ENCODE results near the gene CRTC3. TPM values are rescaled to one million over a fixed set of nuclear protein-coding genes. Genes with fewer than 3 reads are reported as not detected.
"Not testable (repeated sequence)": the region's sequence is repeated elsewhere in the genome, so short reads cannot be mapped to it uniquely, and the experiment has no call there.

Gene CRTC3
- total RNA-seq, 2 experiments from 2014 or later = 40.6 to 42.7 TPM

GRCh38 chr15:90497376-90497775 lies 32.3 kb upstream of the CRTC3 start:
- H3K27ac Mint-ChIP-seq = no peak overlapping the region
- intact Hi-C loops (cut with micrococcal nuclease) = no loop called here
- DNase-seq = no peak
- H3K9me3 Mint-ChIP-seq = no peaks in the 10 kb centered on the region
- CTCF ChIA-PET = interaction anchor here (0.8 to 1.1 kb wide), 4 partner anchors 15 to 177 kb away, joined by 3 to 5 read pairs (median 4); no protein-coding TSS in a partner anchor
- no peak overlapping the region for H3K4me3 Mint-ChIP-seq
- H3K27me3 Mint-ChIP-seq (ENCODE audit: low read depth) = no peaks in the 10 kb centered on the region
- H3K36me3 Mint-ChIP-seq (ENCODE audit: low read depth) = peaks cover 29% of the 10 kb centered on the region
- peaks cover 4% of the 10 kb centered on the region for H3K4me1 Mint-ChIP-seq (ENCODE audit: low read depth)

GRCh38 chr15:90497912-90498311 lies 31.8 kb upstream of the CRTC3 start:
- no peaks in the 10 kb centered on the region for H3K27me3 Mint-ChIP-seq (ENCODE audit: low read depth)
- no peaks in the 10 kb centered on the region for H3K9me3 Mint-ChIP-seq
- DNase-seq = no peak
- H3K36me3 Mint-ChIP-seq (ENCODE audit: low read depth) = peaks cover 24% of the 10 kb centered on the region
- peaks cover 4% of the 10 kb centered on the region for H3K4me1 Mint-ChIP-seq (ENCODE audit: low read depth)
- H3K27ac Mint-ChIP-seq = peak overlapping the region; percentile 36
- CTCF ChIA-PET = interaction anchor here (0.5 to 1.1 kb wide), 6 partner anchors 73 to 326 kb away, joined by 3 to 5 read pairs (median 4); no protein-coding TSS in a partner anchor
- intact Hi-C loops (cut with micrococcal nuclease) = no loop called here
- H3K4me3 Mint-ChIP-seq = no peak overlapping the region

GRCh38 chr15:90500171-90500570 lies 29.6 kb upstream of the CRTC3 start:
- intact Hi-C loops (cut with micrococcal nuclease) = no loop called here
- H3K27ac Mint-ChIP-seq = no peak overlapping the region
- H3K36me3 Mint-ChIP-seq (ENCODE audit: low read depth) = peaks cover 18% of the 10 kb centered on the region

GRCh38 chr15:90501898-90502297 lies 27.8 kb upstream of the CRTC3 start:
- Mint-ChIP-seq H3K27me3 (ENCODE audit: low read depth) (no peaks in the 10 kb centered on the region), H3K36me3 (ENCODE audit: low read depth) (peaks cover 13% of the 10 kb centered on the region), H3K4me3 (no peak overlapping the region), H3K27ac (no peak overlapping the region), H3K9me3 (no peaks in the 10 kb centered on the region), H3K4me1 (ENCODE audit: low read depth) (no peaks in the 10 kb centered on the region)
- intact Hi-C loops (cut with micrococcal nuclease) = no loop called here
- CTCF ChIA-PET = interaction anchor here (0.8 to 2.5 kb wide), 2 partner anchors 11 to 182 kb away, joined by 3 to 12 read pairs; no protein-coding TSS in a partner anchor
- no peak for DNase-seq

More at GRCh38 chr15:90500171-90500570, 29.6 kb upstream of the CRTC3 start:
- no peak for DNase-seq
- Mint-ChIP-seq H3K9me3 (no peaks in the 10 kb centered on the region), H3K27me3 (ENCODE audit: low read depth) (no peaks in the 10 kb centered on the region), H3K4me1 (ENCODE audit: low read depth) (no peaks in the 10 kb centered on the region), H3K4me3 (no peak overlapping the region)
- CTCF ChIA-PET = interaction anchor here (0.8 to 2.5 kb wide), 4 partner anchors 18 to 207 kb away, joined by 3 to 12 read pairs (median 4); no protein-coding TSS in a partner anchor

- intact Hi-C loops (cut with micrococcal nuclease); DNase-seq; H3K36me3 Mint-ChIP-seq (ENCODE audit: low read depth); H3K9me3 Mint-ChIP-seq; H3K4me1 Mint-ChIP-seq (ENCODE audit: low read depth); H3K27me3 Mint-ChIP-seq (ENCODE audit: low read depth): not testable (repeated sequence)
- H3K27ac Mint-ChIP-seq = peak overlapping the region; percentile 54
- CTCF ChIA-PET = interaction anchor here (0.7 to 1.3 kb wide), 3 partner anchors 15 to 190 kb away, joined by 3 to 6 read pairs (median 4); no protein-coding TSS in a partner anchor
- peak overlapping the region; percentile 69 for H3K4me3 Mint-ChIP-seq
Observed at GRCh38 chr15:90510781-90511180, 18.9 kb upstream of the CRTC3 start.

- Mint-ChIP-seq H3K27ac (peak overlapping the region; percentile 54), H3K4me3 (peak overlapping the region; percentile 69)
- CTCF ChIA-PET = interaction anchor here (0.8 to 1.3 kb wide), 2 partner anchors 15 to 191 kb away, joined by 4 to 6 read pairs; no protein-coding TSS in a partner anchor
- intact Hi-C loops (cut with micrococcal nuclease); H3K36me3 Mint-ChIP-seq (ENCODE audit: low read depth); H3K27me3 Mint-ChIP-seq (ENCODE audit: low read depth); H3K9me3 Mint-ChIP-seq; H3K4me1 Mint-ChIP-seq (ENCODE audit: low read depth): not testable (repeated sequence)
- peak; percentile 56 for DNase-seq
Observed at GRCh38 chr15:90511211-90511618, 18.5 kb upstream of the CRTC3 start.

GRCh38 chr15:90512276-90512675 lies 17.4 kb upstream of the CRTC3 start:
- Mint-ChIP-seq H3K9me3 (no peaks in the 10 kb centered on the region), H3K27ac (no peak overlapping the region), H3K4me1 (ENCODE audit: low read depth) (peaks cover 10% of the 10 kb centered on the region), H3K27me3 (ENCODE audit: low read depth) (no peaks in the 10 kb centered on the region), H3K36me3 (ENCODE audit: low read depth) (no peaks in the 10 kb centered on the region), H3K4me3 (no peak overlapping the region)
- CTCF ChIA-PET = interaction anchor here (1.1 to 1.6 kb wide), 6 partner anchors 30 to 219 kb away, joined by 3 to 6 read pairs (median 3); no protein-coding TSS in a partner anchor
- intact Hi-C loops (cut with micrococcal nuclease) = no loop called here
- no peak for DNase-seq

GRCh38 chr15:90512981-90513380 lies 16.7 kb upstream of the CRTC3 start:
- Mint-ChIP-seq H3K4me3 (no peak overlapping the region), H3K27ac (no peak overlapping the region), H3K27me3 (ENCODE audit: low read depth) (no peaks in the 10 kb centered on the region), H3K36me3 (ENCODE audit: low read depth) (no peaks in the 10 kb centered on the region), H3K4me1 (ENCODE audit: low read depth) (peaks cover 10% of the 10 kb centered on the region), H3K9me3 (no peaks in the 10 kb centered on the region)
- intact Hi-C loops (cut with micrococcal nuclease) = no loop called here
- no peak for DNase-seq
- CTCF ChIA-PET = interaction anchor here (0.7 to 1.6 kb wide), 4 partner anchors 12 to 212 kb away, joined by 3 to 4 read pairs (median 3); no protein-coding TSS in a partner anchor

- H3K27ac Mint-ChIP-seq = no peak overlapping the region
- no peak for DNase-seq
- H3K27me3 Mint-ChIP-seq (ENCODE audit: low read depth) = no peaks in the 10 kb centered on the region
- no peaks in the 10 kb centered on the region for H3K9me3 Mint-ChIP-seq
- no peak overlapping the region for H3K4me3 Mint-ChIP-seq
- CTCF ChIA-PET = interaction anchor here (0.6 to 1.6 kb wide), 4 partner anchors 12 to 212 kb away, joined by 3 to 4 read pairs (median 4); no protein-coding TSS in a partner anchor
- intact Hi-C loops (cut with micrococcal nuclease) = no loop called here
- peaks cover 10% of the 10 kb centered on the region for H3K4me1 Mint-ChIP-seq (ENCODE audit: low read depth)
- H3K36me3 Mint-ChIP-seq (ENCODE audit: low read depth) = no peaks in the 10 kb centered on the region
Observed at GRCh38 chr15:90513448-90513847, 16.3 kb upstream of the CRTC3 start.

GRCh38 chr15:90513893-90514292 lies 15.8 kb upstream of the CRTC3 start:
- intact Hi-C loops (cut with micrococcal nuclease); H3K4me3 Mint-ChIP-seq; H3K27me3 Mint-ChIP-seq (ENCODE audit: low read depth); H3K27ac Mint-ChIP-seq; H3K9me3 Mint-ChIP-seq; DNase-seq; H3K36me3 Mint-ChIP-seq (ENCODE audit: low read depth); H3K4me1 Mint-ChIP-seq (ENCODE audit: low read depth): not testable (repeated sequence)
- CTCF ChIA-PET = interaction anchor here (0.6 kb wide), 1 partner anchor 36 kb away, joined by 4 read pairs; no protein-coding TSS in a partner anchor

- Mint-ChIP-seq H3K4me3 (no peak overlapping the region), H3K9me3 (no peaks in the 10 kb centered on the region), H3K27ac (no peak overlapping the region), H3K36me3 (ENCODE audit: low read depth) (no peaks in the 10 kb centered on the region), H3K27me3 (ENCODE audit: low read depth) (no peaks in the 10 kb centered on the region), H3K4me1 (ENCODE audit: low read depth) (peaks cover 5% of the 10 kb centered on the region)
- CTCF ChIA-PET = no interaction called here
- intact Hi-C loops (cut with micrococcal nuclease) = no loop called here
- DNase-seq = no peak
Observed at GRCh38 chr15:90519688-90520087, 10.0 kb upstream of the CRTC3 start.

- intact Hi-C loops (cut with micrococcal nuclease) = no loop called here
- no peak overlapping the region for H3K27ac Mint-ChIP-seq
- CTCF ChIA-PET = no interaction called here
- DNase-seq = no peak
- H3K36me3 Mint-ChIP-seq (ENCODE audit: low read depth) = no peaks in the 10 kb centered on the region
- no peak overlapping the region for H3K4me3 Mint-ChIP-seq
- H3K4me1 Mint-ChIP-seq (ENCODE audit: low read depth) = peaks cover 5% of the 10 kb centered on the region
- no peaks in the 10 kb centered on the region for H3K27me3 Mint-ChIP-seq (ENCODE audit: low read depth)
- no peaks in the 10 kb centered on the region for H3K9me3 Mint-ChIP-seq
Observed at GRCh38 chr15:90520365-90520764, 9.4 kb upstream of the CRTC3 start.

- CTCF ChIA-PET = interaction anchor here (1.1 kb wide), 1 partner anchor 12 kb away, joined by 4 read pairs; no protein-coding TSS in a partner anchor
- no peak for DNase-seq
- no peaks in the 10 kb centered on the region for H3K27me3 Mint-ChIP-seq (ENCODE audit: low read depth)
- intact Hi-C loops (cut with micrococcal nuclease) = no loop called here
- no peak overlapping the region for H3K4me3 Mint-ChIP-seq
- H3K9me3 Mint-ChIP-seq = no peaks in the 10 kb centered on the region
- H3K27ac Mint-ChIP-seq = no peak overlapping the region
- peaks cover 3% of the 10 kb centered on the region for H3K4me1 Mint-ChIP-seq (ENCODE audit: low read depth)
- H3K36me3 Mint-ChIP-seq (ENCODE audit: low read depth) = no peaks in the 10 kb centered on the region
Observed at GRCh38 chr15:90523373-90523772, 6.3 kb upstream of the CRTC3 start.
